HG03342 (cell line): Measurements from ENCODE around the gene STIM1.
"Not testable (repeated sequence)": the region's sequence is repeated elsewhere in the genome, so short reads cannot be mapped to it uniquely, and the experiment has no call there.

Experiments
- ATAC-seq: cut with Tn5 transposase; IDR thresholded peaks from one replicate; pipeline ENCODE4 v1.9.1; 2021; ENCODE audit warnings: mild to moderate bottlenecking, moderate library complexity; ENCODE audit not compliant: unreplicated experiment

STIM1 gene

DNA sequence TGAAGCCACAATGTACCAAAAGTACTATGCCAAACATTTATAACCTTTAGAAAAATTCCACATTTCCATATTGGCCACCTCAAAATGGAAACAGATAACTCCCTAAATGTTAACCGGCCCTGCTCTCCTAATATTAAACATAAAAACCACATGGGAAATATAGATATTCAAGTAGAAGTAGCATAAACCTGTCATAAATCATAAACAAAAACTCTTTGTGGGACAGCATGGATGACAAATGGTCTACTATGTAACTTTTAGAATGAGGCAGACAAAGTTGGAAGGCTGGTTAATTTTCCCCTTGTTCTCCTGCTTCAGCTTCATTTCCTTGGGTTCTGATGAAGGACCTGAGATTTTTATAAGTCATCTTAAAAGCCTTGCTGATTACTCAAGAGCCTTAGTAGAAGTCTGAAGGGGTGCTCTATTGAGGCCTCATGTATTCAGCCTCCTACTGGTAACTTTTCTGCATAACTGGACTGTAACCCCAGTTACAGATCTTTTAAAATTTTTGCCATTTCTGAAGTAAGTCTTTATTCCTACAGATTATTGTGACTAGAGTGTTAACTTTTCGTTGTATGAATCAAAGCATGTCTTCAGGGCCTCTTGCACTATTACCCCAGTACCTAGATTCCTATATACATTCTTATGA is 116.4 kb downstream of the STIM1 start:
- ATAC-seq = no peak

DNA sequence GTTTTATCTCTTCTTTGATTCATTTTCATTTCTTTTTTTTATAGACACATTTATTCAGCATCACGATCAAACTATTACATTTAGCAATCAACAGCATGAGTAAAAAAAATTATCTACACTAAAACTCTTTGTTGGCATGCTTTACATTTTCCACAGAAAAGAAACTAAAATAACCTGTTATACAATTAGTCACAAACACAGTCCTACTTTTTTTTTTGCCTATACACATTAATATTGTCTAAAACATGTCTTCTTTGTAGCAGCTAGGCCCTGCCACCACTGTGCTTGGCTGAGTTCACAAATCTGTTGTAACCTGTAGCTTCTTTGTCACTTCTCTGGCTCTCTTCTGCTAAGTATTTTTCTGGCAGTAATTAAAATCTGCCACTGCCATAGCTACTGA is 117.0 kb downstream of the STIM1 start:
- ATAC-seq = no peak

DNA sequence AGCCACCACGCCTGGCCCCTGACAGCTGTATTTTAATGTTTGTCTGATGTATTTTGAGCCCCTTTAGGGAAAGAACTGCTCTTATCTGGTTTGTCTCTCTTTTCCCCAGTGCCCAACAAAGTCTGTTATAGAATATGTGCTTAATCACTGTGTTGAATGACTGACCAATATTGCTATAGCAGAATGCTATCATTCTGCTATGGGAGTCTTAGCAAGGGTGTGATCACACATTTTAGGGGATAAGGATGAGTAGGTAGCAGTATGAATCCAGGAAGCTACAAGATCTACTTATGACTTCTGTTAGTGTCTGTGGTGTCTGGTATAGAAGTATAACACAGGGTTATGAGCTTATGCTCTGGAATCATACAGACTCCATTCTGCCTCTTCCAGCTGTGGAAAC is 121.6 kb downstream of the STIM1 start:
- no peak for ATAC-seq

DNA sequence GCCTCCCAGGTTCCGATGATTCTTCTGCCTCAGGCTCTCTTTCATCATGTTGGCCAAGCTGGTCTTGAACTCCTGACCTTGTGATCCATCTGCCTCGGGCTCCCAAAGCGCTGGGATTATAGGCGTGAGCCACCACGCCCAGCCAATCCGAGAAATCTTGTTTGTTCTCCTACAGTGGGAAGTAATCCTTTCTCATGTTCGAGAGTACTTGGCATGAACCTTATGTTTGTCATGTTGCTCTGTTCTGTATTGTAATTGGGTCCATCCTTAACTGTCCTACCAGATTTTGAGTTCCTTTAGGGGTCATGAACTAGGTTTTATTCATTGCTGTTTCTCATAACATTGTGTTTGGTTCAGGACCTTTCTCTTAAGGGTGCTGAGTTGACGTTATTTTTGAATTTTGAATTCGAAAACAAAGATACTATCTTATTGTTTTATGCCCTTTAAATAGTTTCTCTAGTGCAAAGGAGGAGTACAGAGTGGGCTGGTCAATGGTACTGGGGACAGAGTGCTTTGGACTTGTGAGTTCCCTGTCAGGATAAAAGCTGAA is 125.7 kb downstream of the STIM1 start:
- ATAC-seq = no peak

DNA sequence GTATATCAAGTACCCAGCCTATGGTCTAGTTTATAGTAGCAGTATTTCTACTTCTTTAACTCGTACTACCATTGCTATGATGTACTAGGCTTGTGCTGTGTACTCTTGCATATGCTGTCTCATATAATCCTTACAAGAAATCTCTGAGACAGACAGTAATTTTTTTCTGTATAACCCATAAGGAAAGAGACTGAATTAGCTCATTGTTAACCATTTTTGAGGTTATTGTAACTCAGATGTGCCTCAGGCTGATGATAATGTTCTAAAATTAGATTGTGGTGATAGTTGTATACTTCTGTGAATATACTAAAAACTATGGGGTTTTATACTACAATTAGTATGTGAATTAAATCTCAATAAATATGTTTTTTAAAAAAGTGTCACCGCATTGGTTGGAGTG is 127.0 kb downstream of the STIM1 start:
- no peak for ATAC-seq

DNA sequence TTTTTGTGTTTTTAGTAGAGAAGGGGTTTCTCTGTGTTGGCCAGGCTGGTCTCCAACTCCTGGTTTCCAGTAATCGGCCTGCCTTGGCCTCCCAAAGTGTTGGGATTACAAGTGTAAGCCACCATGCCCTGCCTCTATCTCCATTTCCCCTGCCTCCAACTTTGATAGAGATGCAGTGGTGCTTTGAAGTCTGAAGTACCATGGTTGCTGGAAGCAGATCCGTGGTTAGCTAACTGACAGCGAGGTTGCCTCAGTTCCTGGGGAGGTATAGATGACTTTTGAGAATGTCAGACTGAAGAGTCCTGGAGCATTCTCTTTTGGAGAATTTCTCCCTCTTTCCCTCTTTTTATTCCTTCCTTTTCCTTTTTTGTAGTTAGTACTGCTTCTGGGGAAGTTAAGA is 127.6 kb downstream of the STIM1 start:
- ATAC-seq = no peak

DNA sequence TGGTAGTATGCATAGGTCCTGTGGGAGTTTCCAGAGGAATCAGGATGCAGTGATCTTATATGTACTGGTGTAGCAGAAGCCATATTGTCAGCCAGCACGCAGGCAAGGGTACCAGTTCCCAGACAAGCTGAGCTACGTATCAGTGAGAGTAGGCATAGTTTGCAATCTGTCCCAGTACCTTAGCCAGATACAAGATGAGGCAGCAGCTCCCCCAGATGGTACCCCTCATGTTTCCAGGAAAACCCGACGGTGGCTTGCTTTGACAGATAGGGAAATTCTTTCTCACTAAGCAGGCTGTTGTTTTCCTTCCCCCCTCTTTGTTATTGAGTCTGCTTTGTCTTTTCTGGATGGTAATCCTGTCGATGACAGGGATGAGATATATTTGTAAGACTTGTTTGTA is 129.4 kb downstream of the STIM1 start:
- no peak for ATAC-seq

DNA sequence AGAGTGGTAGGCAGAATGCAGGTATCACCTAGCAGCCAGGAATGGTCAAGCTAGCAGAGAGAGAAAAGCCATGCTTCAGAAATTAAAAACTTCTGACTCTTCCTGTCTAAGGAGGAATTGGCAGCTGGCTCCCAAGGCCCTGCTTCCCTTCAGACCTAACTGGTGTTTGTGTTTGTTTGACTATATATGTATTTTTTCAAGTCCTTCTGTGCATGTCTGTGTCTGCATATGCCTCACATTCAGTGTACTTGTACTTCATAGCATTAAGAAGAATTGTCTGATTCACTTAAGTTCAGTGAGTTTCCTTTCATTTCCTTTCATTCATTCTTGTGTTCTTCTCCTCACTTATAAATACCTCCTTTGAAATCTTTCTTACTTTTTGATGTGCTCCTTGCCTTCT is 130.2 kb downstream of the STIM1 start:
- no peak for ATAC-seq

DNA sequence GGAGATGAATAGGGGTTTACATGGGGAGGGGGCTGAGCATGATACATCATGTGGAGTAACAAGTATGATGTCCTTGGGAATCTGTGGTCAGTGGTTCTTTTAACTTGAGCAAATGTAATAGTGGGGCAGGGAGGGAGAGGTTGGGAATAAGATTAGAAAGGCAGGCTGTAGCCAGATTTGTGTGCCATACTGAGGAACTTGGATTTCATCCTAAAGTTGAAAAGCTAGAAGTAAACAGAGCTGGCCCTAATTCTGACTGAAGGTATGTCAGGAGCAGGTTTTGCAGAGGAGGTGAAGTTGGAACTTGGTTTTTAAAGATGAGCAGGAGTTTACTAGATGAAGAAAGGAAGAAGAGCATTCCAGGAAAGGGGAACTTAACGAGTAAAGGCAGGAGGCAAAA is 130.8 kb downstream of the STIM1 start:
- ATAC-seq = no peak

DNA sequence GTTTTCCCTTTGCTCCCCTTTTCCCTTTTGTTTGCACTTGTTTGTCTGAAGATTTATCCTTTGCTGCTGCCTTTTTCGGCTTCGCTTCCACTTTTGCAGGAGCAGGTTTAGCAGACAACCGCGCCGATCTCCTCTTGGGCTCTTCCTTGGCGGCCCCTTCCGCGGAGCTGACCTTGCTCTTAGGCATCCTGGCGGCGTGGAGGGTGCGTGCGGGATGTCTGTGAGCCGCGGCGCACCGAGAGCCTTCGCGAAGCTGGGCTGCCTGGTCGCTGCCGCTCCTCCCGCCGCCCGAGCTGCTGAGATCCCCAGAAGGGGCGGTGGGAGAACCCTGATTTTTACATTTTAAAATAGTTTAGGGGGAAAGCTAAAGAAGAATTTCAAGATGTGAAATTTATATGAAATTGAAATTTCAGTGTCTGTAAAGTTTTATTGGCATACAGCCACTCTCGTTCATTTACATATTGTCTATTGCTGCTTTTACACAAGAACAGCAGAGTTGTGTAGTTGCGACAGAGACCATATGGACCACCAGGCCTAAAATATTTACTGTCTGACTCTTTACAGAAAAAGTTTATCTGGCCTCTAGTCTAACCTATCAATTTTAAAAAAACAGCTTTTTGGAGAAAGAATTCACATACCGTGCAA is 133.9 kb downstream of the STIM1 start:
- no peak for ATAC-seq

DNA sequence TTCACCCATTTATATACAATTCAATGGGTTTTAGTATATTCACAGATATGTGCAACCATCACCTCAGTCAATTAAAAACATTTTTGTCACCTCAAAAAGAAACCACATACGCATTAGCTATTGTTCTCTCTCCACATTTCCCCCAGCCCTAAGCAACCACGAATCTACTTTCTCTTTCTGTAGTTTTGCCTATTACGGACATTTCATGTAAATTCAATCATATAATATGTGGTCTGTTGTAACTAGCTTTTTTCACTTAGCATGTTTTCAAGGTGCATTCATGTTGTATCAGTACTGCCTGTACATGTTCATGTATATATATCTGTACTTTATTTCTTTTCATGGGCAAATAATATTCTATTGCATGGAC is 134.4 kb downstream of the STIM1 start:
- ATAC-seq = no peak

DNA sequence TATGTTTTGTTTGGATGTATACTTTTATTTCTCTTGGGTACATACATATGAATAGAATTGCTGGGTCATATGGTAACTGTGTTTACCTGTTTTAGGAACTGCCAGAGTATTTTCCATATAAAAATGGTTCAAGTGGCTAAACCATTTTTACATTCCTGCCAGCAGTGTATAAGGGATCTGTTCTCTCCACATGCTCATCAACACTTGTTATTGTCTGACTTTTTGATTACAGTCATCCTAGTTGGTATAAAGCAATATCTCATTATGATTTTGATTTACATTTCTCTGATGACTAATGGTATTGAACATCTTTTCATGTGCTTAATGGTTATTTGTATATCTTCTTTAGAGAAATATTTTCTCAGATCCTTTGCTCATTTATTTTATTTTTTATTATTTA is 134.9 kb downstream of the STIM1 start:
- ATAC-seq = no peak

DNA sequence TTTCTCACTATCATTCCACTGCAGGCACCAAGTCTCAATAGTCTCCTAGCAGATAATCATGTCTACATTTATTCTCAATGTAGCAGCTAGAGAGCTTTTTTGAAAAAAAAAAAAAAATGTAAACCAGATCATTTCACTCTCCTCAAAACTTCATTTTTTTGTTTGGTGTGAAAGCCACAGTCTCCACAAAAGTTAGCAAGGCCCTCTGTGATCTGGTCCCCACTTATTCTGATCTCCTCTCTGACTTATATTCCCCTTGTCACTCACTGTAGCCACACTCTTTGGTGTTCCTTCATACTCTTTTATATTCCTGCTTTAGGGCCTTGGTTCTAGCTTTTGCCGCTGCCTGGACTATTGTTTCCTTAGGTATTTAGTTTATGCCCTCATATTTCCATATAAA is 137.5 kb downstream of the STIM1 start:
- ATAC-seq = no peak

DNA sequence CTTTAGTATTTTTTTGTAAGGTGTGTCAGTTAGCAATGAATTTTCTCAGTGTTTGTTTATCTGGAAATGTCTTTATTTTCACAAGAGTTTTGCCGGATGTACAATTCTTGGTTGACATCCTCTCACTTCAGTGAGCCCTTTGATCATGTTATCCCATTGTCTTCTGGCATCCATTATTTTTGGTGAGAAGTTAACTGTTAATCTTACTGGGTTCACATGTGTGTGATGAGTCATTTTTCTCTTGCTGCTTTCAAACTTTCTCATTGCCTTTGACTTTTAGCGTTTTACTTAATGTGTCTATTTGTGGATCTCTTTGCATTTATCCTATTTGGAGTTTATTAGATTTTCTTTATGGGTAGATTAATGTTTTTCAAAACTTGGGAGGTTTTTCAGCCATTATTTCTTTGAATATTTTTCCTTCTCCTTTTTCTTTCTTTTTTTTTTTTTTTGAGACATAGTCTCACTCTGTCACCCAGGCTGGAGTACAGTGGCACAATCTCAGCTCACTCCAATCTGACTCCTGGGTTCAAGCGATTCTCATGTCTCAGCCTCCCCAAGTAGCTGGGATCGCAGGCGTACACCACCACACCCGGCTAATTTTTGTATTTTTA is 138.7 kb downstream of the STIM1 start:
- ATAC-seq = no peak

DNA sequence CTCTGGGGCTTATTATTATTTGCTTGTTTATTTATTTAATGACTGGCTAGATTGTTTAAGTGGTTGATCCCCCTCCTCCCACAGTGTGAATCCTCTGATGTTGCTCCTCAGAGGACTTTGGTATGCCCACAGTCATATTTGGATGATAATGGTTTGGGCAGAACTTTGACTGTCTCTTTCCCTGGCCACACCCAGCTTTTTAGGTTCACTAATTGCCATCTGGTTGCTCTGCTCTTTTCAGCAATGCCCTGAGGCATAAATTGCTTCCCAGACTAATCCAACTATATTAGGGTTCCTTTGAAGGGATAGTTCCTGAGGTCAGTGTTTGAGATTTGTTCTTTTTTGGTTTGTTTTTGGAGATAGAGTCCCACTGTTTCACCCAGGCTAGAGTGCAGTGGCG is 139.8 kb downstream of the STIM1 start:
- ATAC-seq = no peak

DNA sequence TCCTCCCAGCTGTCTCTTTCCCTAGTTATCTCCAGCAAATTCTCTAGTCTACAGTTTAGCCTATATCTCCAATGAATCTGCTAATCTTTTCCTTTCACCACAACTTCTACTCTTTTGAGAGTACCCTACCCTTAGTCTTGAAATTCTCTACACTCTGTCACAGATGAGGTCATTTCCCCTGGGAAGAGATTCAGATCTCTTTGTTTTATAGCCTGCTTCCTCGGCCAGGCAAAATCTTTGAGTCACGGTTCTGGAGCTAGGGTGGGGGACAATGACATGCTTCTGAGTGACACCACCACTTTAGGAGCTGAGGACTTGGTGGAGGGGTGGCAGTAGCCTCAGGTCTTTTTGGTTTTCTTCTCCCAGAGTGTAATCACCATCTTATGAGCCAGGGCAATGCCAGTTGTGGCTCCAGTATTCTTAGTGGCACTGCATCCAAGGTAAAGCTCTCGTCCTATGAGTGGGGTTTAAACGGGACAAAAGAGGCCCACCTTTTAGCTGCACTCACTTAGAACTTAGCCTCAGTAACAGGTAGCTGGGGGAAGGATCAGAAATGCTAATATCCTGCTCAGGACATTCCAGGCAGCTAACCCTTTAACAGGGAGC is 140.6 kb downstream of the STIM1 start:
- no peak for ATAC-seq

DNA sequence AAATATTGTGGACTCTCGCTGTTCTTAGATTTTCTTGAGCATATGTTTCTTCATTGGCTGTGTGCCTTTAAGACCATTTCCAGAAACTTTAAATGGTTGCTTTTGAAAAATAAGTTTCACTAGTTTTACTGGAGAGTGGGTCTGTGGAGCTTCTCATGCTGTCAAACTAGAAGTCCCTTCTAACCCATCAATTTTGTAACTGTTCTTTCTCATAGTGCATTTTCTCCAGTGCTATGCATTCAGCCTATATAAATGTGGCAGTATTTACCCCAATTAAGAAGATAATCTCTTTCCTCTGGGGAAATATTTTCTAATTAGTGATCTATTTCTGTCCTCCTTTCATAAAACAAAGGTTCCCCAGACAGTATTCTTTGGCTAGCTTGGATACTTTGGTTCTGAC is 141.2 kb downstream of the STIM1 start:
- ATAC-seq = no peak

DNA sequence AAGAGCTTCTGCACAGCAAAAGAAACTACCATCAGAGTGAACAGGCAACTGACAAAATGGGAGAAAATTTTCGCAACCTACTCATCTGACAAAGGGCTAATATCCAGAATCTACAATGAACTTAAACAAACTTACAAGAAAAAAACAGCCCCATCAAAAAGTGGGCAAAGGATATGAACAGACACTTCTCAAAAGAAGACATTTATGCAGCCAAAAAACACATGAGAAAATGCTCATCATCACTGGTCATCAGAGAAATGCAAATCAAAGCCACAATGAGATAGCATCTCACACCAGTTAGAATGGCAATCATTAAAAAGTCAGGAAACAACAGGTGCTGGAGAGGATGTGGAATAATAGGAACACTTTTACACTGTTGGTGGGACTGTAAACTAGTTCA is 149.3 kb downstream of the STIM1 start:
- not testable (repeated sequence) for ATAC-seq

DNA sequence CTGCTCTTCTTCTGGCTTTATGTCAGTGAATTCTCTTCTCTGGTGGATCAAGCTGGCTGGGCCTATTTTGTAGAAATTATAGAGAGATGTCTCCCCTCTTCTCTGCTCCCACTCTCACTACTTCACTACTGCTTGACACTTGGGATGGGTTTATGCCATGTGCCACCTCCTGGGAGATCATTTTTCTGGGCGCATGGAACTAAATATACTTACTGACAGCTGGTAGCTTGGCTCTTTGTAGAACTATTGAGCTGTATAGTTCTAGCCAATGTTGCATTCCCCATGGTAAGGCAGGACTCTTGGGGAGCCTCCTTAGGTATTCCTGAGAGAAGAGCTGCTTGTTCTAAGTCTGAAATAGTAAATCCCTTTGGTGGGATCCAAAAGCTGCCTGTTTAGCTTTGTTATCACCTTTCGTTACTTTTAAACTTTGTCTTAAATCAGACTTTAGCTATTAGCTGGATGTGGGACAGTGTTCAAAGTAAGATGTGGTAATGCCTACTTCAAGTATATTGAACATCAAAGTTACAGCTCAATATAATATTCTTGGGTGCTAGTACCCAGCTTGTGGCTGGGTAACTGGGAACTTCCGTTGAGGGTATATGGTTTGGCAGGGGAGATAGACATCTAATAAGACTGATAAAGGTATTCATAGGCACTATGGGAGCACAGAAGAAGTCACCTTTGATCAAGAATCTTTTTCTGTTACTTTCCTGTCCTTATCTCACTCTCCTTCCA is 151.6 kb downstream of the STIM1 start:
- ATAC-seq = no peak

DNA sequence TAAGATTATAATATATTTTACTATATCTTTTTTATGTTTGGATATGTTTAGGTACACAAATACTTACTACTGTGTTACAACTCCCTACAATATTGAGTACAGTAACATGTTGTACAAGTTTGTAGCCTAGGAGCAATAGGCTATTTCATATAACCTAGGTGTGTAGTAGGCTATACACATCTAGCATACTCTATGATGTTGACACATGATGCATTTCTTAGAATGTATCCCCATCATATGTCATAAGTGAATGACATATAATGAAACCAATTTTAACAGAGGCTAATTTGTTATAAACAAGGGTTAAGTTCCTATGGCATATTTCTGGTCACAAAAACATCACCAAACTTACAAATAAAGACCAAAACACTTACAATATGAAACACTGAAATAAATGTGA is 152.7 kb downstream of the STIM1 start:
- ATAC-seq = no peak

DNA sequence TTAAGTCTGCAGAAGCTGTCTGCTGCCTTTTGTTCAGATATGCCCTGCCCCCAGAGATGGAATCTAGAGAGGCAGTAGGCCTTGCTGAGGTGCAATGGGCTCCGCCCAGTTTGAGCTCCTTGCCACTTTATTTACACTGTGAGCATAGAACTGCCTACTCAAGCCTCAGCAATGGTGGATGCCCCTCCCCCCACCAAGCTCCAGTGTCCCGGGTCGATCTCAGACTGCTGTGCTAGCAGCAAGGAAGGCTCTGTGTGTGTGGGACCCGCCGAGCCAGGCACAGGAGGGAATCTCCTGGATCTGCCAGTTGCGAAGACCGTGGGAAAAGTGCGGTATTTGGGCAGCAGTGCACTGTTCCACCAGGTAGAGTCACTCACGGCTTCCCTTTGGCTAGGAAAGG is 161.1 kb downstream of the STIM1 start:
- not testable (repeated sequence) for ATAC-seq
